AG20443 (cell line): ENCODE measurements around the gene PAK6.

Experiments
- DNase-seq: peaks from one replicate; pipeline ENCODE4 v3.0.0; 2012; ENCODE audit warnings: low spot score, mixed read lengths

The PAK6 gene

DNA sequence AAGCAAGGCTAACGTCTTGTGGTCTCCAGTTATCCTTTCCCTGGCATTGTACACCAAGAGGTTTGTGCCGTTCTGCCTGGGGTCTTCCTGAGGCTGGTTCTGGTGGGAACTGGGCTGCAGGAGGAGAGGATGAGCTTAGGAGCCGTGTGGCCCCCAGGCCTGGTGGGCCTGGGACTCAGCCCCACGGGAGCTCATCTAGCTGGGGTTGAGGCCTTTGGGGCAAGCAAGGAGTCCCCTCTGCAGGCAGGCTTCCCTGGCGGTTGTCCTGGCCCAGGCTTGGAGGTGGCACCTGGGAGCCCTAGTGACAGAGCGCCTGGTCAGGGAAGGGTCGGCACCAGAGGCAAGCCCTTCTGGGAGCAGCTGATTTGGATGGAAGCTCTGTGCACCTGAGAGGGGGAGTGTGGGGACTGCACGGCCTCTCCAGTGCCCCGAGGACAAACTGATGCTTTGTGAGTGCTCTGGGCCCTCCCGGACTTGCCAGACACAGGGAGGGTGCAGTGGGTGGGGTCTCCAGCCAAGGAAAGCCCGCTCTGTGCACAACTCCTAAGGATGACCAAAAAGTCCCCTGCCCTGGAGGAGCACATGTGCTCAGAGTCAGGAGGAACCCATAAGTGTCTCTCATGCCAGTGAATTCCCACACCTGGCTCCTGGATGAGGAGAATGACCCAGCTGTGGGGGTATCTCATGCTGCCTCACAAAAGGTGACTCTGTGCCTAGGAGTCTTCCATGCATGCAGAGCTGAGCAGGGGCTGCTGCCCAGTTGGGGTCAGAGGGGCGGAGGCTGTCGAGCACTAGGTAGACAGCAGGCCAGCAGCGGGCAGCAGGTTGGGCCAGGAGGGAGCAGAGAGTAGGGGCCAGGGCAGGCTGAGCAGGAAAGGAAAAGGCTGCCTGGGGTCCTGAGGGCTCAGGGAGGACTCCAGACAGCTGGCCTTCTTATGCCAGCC is 2.7 kb downstream of the PAK6 start:
- DNase-seq = no peak

DNA sequence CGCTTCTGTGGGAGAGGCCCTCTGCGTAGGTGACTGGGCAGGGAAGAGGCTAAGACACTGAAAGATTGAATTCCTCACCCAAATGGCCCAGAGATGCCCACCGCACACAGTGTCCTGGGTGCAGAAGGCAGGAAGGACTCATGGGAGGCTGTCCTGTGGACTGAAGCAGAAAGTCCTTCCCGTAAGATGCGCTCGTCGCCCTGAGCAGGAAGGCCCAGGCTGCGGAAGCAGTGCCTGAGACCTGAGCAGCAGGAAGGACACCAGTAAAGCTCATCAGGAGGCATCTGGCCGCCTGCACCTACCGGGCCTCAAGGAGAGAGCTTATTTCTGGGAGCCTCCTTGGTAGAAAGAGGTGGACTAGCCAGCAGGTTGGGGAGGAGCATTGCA is 3.3 kb downstream of the PAK6 start:
- DNase-seq = no peak

DNA sequence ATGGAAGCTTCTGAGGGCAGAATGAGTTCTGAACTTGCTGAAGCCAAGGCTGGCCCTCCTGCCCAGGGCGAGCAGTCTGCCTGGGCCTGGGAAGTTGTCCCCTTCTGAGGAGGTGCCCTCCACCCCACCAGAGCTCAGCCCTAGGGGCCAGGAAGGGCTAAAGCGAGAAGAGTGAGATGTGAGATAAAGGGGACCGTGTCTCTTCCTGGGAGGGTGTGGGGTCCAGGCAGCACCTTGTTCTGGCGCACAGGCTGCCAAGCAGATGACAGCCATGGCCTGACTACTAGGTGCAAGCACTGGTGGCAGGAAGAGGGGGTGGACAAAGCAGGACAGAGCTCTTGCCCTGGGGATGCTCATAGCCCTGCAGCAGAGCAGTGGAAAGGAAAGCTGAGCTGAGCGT is 3.7 kb downstream of the PAK6 start:
- DNase-seq = no peak

DNA sequence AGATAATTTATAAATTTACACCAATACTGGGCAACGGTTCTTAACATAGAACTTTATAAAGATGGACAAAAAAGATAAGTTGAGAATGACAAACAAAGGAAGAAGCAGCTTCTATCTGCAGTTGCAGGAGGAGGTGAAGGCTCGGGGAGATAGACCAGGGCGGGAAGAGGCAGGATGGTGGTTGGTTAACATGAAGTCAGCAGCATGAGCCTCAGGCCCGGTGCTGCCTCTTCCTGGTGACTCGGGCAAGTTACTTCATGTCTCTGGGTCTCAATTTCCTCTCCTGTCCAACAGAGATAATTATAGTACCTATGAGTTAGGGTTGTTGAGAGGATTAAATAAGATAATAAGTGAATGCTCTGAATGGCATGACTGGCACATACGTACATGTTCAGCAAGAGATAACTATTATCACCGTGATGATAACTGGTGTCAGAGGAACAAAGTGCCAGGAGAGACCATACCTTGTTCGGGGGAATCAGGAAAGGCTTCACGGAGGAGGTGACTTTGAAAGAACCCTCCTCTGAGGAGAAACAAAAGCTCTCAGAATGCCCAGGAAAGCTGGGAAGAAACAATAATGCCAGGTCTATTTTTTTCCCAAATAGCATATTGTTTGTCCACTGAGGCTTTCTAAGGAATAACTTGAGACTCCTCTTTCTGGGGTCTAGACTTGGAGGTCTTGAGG is 4.4 kb downstream of the PAK6 start:
- no peak for DNase-seq

DNA sequence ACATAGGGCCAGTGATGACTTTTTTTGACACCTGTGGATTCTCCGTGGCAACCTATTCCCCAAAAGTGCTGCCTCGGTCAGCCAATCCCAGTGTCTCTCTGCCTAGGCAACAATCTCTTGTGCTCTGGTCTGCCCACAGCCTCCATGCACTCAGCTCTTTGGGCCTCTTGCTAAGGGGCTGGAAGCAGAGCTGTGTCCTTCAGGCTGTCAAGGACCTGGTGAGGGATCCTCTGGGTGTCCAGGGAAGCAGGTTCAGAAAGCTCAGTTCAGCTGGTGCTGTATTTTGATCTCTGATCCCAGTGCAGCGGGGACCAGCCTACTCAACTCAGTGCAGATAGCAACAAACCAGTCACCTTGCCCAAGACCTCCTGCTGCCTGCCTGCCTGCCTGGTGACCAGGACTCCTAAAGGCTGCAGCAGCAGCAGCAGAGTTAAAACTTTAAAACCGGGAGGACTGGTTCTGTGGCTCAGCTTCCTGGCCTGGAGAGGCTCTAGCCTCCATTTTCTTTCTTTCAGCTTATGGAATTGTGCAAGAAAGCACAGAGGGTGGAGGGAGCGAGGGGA is 6.2 kb downstream of the PAK6 start:
- DNase-seq = no peak

DNA sequence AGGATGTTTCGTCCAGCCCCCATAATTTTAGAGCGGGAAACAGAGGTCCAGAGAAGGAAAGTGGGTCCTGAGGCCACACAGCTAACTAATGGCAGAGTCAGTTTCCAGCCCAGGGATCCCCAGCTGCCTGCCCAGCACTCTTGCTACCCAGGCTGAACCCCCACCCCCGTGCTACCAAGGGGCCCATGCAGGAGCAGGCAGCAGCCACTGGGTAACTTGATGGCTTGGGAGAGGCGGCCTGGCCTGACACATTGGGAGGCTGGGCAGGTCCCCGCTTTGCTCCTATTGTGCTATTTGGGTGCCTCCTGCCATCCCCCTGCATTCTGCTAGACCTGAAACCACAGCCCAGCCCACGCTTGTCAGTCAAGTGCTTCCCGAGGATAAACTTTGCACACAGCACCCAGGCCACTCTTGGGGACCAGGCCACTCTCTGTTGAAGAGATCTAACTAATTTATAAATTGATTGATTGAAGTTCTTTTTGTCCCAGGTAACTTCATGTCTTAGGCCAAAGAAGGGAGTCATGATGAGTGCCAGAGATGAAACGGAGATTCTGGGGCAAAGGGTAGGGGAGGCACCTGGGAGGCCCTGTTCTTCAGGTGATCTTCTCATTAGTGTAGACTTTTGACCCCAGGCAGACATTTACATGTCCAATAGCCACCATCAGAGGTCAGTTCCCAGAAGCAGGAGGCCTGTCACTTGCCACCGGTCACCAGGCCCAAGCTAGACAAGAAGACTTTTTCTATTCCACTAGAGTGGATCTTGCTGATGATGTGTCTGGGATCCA is 7.0 kb downstream of the PAK6 start:
- DNase-seq = no peak

DNA sequence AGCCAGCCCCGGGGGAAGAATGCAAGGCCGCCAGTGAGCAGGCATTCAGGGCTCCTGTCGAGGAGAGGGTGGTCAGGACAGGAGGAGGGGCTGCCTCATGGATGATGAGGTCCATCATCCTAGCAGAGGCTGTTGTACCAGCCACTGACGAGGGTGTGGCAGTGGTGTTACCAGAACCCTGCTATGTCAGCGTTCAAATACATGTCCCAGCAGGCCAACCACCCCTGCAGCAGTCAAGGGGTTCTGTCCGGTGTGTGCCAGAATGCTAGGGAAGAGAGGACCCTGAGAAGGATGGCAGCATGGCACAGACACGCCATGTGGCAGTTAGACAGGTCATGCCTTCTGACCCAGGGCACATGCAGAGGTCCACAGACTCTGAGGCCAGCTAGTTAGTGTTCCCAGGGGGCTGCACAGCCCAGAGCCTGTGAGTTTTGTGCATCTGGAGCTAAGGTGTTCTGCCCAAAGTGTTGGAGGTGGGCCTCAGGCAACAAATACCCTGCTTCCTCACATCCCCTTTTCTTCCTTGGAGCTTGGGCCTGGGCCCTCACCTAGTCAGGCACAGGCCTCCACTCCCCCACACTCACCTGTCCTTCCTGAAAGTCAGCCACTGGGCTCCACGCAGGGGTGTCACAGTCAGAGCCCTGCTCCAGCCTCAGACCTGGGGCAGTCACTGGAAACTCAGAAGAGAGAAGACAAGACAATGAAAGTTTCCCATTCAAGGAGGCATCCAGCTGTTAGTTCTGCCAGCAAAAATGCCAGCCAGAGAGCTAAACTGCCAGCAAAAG is 7.8 kb downstream of the PAK6 start:
- no peak for DNase-seq

DNA sequence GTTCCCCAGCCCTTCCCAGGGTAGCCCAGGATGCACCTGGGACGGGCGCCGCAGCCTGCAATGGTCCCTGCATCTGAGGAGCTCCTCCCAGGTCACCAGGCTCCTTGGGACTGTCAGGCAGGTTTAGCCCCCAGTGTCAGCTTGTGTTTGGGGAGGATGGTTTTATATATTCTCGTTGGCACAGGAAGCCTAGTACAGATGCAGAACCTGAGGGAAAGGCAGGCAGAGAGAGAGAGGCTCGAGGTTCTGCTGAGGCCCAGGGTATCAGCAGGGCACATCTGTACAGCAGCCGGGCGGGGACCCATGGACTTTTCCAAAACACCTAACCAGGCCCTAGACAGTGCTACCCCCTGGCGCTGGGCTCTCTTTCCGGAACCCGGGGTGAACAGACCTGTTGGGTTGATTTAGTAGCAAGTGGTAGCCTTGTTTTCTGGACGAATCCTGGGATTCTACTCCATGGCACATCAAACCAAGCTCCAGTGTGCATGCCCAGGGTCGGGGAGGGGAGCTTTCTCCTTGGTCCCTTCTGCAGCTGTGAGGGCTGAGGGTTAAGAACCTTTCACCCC is 8.6 kb downstream of the PAK6 start:
- DNase-seq = no peak

DNA sequence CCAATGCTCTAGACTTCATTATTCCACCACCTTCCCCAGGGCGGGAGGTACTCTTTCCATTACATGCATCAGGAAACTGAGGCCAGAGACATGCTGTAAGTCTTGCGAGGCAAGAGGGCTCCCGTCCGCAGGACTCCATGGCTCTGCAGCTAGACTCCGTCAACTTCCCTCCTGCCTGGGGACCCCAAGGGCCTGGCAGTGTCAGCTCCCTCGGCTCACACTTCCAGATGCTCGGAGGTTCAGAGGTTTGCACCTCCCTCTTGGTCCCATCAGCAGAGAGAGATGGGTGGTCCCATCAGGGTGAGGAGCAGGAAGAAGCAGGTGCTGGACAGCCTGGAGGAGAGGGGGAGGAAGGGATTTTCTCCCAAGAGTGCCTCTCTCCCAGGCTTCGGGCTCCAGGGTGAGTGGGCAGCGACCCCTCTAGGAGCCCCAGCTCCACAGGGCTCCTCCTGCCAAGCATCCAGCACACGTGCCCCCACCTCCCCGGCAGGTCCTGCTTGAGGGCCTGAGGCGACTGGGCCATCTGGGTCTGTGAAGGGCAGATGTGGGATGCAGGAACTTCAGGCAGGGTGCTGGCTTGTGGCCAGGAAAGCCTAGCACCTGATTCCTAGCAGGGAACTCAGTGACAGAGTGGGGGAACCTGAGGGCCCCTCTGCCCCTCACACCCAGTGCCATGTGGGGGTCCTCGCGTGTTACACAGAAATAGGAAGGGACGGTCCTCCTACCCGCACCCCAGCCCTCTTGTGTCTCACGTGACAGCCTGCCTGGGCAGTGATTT is 9.3 kb downstream of the PAK6 start:
- no peak for DNase-seq

DNA sequence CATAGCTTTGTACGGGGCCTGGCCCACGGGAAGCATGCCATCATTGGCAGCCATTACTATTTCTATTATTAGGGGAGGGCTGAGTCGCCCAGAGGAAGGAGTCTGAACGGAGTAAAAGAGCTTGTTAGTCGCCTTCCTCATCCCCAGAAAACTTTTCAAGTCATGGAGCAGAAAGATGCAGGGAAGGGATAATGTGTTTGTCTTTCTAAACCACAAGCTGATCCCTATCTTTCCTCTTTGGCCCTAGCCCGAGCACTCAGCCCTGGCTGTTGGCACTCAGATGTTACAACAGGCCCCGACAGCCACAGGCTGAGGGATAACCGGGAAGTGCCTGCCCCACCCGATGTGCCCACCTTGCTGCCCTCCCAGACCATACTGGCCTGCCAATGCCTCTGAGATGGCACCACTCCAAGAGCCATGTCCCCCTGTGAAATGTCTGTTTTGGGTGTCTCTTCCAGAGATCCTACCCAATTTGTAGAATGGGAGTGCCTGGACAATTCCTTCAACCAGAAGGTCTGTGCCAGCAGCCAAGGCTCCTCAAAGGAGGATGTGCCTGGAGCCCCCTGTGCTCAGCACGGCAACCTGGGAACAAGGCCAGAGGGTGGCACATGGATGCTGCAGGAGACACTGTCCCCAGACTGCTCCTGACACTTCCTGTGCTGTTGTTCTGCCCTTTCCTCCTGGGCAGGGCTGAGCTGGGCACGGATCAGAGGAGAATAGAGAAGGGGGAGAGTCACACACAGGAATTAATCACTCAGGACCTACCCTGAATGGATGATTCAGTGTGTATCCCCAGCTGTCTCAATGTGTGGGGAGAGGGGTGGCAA is 10.8 kb downstream of the PAK6 start:
- no peak for DNase-seq

DNA sequence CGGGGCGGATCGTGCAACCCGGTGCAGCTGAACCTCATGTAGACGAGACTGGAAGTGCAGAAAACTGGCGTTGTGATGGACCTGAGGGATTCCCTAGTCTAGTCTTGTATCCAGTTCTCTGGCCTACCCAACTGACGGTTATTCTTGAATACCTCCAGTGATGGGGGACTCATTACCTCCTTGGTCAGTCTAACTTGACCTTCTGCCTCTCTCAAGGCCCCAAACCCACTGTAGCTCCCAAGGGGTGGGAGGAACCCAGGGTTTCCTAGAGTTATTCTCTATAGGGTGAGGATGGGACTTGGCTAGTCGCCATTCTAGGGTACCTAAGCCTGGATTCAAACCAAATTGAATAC is 11.4 kb downstream of the PAK6 start:
- DNase-seq = no peak

DNA sequence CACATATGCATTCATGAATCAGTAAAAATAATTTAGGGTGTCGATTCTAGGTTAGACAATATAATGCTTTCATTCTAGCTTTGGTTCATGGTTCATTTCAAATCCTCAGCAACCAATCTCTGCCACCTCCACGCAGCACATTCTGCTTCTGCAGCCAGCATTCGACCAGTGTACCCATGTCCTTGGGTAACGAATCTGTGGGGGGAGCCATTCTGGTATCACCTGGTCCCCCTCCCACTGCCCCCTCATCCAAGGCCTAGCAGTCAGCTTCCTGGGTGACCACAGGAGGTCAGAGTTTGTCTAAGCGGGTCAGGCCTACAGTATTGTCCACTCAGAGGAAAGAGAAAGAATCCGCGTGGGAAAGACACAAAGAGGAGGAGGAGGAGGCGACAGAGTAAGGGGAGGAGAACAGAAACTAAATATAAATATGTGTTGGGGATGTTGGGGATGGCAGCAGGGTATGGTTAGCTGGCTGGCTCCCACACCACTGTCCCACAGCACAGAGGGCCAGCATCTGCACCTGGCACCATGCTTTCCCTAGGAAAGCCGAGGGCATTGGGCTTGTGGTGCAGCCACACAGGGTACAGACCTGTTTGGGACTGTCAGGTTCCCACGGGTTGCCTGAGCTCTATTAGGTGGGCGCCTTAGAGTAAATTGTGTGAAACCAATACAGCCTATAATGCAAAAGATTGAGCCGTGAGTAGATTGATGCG is 12.1 kb downstream of the PAK6 start:
- DNase-seq = no peak

DNA sequence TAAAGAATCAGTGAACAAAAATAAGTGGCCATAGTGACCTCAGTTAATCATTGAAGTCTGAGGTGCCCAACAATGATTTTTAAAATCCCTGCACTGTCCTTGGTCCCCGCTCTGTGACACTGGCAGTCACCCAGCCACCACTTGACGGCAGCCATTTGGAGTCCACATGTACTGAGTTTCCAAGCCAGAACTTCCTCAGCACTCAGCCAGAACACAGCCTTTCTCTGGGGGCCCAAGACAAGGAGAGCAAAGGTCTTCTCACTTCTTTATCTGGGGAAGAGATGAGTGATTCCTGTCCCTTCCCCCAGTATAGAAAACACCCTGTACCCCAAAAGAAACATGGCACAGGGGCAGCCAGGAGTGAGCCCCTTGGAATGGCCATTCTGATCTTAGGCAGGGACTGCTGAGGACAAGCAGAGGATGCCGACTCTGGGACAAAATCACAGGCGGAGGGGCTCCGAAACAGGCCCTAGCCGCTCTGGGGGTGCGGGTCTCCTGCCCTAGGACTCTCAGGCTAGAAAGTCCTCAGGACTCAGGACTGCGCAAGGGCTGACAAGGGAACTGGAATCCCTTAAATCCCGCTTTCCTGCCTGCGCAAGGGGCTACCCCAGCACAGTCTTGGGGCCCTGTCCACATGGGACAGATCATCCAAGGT is 12.8 kb downstream of the PAK6 start:
- no peak for DNase-seq

DNA sequence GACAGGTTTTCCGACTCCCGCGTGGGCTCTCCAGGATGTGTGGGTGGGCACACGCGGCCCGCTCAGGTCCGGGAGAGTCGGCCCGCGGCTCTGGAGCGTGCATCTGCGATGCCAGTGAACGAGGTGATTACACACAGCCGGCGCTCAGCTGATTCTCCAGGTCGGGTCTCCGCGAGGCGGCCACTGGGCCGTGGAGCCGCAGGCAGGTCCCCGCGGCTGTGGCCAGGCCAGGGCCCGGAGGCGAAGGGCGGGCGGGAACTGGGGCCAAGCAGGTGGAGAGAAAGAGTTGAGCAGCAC is 13.2 kb downstream of the PAK6 start:
- no peak for DNase-seq

DNA sequence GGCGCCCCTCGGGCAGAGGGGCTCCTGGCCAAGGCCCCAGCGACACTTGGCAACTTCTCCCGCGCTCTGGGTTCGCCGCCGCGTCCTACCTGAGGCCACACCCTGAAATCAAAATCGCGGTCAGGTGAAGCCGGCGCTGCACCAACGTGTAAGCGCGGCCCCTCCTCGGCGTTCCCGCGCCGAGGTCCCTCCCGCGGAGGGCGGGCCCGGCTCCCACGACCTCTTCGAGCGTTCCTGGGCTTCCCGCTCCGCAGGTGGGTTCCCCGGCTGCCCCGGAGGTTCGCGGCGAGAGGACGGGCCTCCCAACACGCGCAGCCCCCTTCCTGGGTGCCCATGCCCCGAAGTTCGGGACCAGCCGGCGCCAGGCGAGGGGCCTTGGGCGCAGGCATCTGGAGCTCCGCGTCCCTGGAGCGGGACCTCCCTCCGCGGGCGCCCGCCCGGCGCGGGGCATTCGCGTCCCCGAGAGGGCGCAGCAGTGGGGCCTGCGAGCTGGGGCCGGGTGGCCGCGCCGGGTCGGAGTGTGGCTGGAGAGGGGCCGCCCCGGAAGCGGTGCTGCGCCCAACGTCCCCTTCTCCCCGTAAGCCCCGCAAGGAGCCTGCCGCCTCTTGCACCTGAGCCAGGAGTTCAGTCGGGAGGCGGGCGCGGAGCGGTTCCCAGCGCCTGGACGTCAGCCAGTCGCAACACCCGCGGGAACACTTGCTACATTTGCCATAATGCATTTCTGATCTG is 13.7 kb downstream of the PAK6 start:
- no peak for DNase-seq

DNA sequence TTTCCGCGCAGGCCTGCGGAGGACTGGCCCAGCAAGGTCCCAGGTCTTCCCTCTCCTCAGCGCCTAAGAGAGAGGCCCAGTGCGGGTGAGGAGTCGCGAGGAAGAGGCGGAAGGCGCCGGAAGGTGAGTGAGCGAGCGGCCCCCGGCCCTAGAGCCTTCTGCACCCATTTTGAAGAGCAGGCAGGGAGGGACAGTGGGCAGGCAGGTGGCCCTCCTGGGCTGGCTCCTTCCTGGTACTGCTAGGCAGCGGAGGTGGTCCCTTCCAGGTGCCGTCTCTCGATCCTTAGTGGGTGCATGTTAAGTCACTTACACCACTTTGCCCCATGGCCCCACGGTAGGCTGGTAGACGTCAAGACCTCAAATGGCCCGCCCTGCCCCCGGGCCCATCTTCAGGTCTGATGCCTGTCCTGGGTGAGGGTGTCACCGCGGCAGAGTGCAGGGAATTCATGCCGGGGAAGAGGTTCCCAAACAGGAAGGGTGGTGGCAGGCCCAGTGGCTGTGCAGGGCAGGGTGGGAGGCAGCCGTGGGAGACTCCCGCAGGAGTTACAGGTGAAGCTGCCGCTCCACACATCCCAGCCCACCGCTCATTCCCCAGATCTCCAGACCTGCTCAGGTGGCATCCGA is 14.4 kb downstream of the PAK6 start:
- no peak for DNase-seq

DNA sequence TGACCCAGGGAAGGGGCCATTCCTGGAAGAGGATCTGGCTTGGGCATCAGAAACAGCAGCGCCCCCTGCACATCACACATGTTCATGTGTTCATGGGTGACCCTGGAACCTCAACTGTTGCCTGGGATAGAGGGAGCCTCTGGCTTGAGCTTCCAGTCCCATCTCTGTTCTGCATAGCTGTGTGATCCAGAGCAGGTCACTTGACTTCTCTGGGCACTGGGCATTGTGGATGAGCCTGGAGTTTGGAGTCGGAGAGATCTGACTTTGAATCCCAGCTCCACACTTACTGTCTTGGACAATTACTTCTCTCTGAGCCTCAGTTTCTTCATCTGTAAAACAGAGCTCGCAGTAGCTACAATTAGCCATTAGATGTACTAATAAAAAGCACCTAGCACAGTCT is 15.6 kb downstream of the PAK6 start:
- DNase-seq = no peak

DNA sequence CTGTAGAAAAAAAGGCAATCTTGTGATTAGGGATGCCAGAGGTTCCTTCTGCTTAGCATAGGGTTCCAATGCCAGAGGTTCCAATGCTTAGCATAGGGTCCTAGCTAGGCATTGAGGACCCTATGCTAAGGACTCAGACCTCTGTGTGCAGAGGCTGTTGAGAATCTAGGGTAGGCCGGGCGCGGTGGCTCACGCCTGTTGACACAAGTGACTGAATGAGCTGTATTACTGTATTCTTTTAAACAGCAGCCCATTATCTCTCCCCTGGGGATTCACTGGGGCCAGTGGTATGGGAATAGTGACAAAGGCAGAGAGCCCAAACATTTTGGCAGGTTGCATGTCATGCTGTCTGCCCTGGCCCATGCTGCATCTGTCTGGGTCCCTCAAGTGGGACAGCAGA is 16.2 kb downstream of the PAK6 start:
- DNase-seq = no peak
